K562 (cell line): ENCODE data around the gene MMP24. TPM values are rescaled to one million over a fixed set of nuclear protein-coding genes. Genes with fewer than 3 reads are reported as not detected.
"Not testable (repeated sequence)": the region's sequence is repeated elsewhere in the genome, so short reads cannot be mapped to it uniquely, and the experiment has no call there.

Experiments
- ATAC-seq: fragments of 200-7000 bp; cut with Tn5 transposase; 3 replicates; pipeline ENCODE4 v1.9.1; 2020; ENCODE audit warnings: moderate library complexity
- BruUV-seq: library from RNA; stranded (reverse); fragments of 400-500 nt; replicated peaks from 2 replicates; lab custom pipeline; 2021; lab: Mats Ljungman, UMichigan
- CTCF ChIA-PET: fragments of 300-600 bp; formaldehyde crosslinking; extraction: SDS; loops from one replicate; lab custom pipeline; 2021; ENCODE audit warnings: low intra/inter-chr PET ratio; lab: Yijun Ruan, JAX
- POLR2A ChIA-PET: fragments of 300-600, 350-650 bp; sonication (Branson Sonifier 250); formaldehyde crosslinking; extraction: SDS; loops from one replicate; lab custom pipeline; 2021; ENCODE audit warnings: antibody characterized with exemption, inconsistent platforms; lab: Yijun Ruan, JAX
- DNase-seq, 4 experiments: peaks; one replicate each; pipeline versions ENCODE4 v3.0.0 to v3.0.0-alpha.2; 2011 to 2018; ENCODE audit warnings: low spot score in 3 of 4, mixed read lengths in 3 of 4; ENCODE audit errors: extremely low read depth in 1 of 4
- FAIRE-seq: peaks from 2 replicates; lab custom pipeline; 2011; peaks lifted over from hg19 to GRCh38; lab: Jason Lieb, UNC
- H2AFZ ChIP-seq: 2 replicates; pipeline ENCODE4 v1.6.0; 2011; ENCODE audit warnings: low read depth, low read length, control low read depth, inconsistent platforms
- H3K27ac ChIP-seq: fragments of 200-600 bp; 3 replicates; pipeline ENCODE4 v1.8.0; 2011; ENCODE audit warnings: low read depth, mild to moderate bottlenecking, control low read depth, inconsistent platforms, low read length, moderate library complexity, mixed read lengths; ENCODE audit errors: extremely low read depth
- H3K27me3 ChIP-seq, 2 experiments: fragments of 300-600 bp in 1 of 2; 2 replicates in 1 of 2; 3 replicates in 1 of 2; pipeline versions ENCODE4 v1.6.0 to v1.8.0; 2011; ENCODE audit warnings: inconsistent platforms in 2 of 2, low read length in 2 of 2, mild to moderate bottlenecking in 1 of 2, mixed read lengths in 1 of 2, moderate library complexity in 1 of 2; ENCODE audit not compliant: control insufficient read depth in 2 of 2, insufficient read depth in 2 of 2
- H3K36me3 ChIP-seq: fragments of 300-600 bp; 3 replicates; pipeline ENCODE4 v1.8.0; 2011; ENCODE audit warnings: mild to moderate bottlenecking, low read length, inconsistent platforms; ENCODE audit not compliant: control insufficient read depth, insufficient read depth
- H3K4me1 ChIP-seq, 2 experiments: fragments of 200-600 bp in 1 of 2; replicated peaks in 1 of 2; 2 replicates in 1 of 2; 3 replicates in 1 of 2; pipeline versions ENCODE4 v1.5.1 to v1.8.0; 2011; ENCODE audit warnings: inconsistent platforms in 2 of 2, low read length in 2 of 2, mild to moderate bottlenecking in 1 of 2, mixed read lengths in 1 of 2, moderate library complexity in 1 of 2; ENCODE audit not compliant: control insufficient read depth in 2 of 2, insufficient read depth in 2 of 2
- H3K4me2 ChIP-seq: 2 replicates; pipeline ENCODE4 v1.6.1; 2011; ENCODE audit warnings: low read length, control low read depth, inconsistent platforms, mixed read lengths; ENCODE audit not compliant: insufficient read depth
- H3K4me3 ChIP-seq: fragments of 200-600 bp; sonication (generic), shearing (Covaris generic); 2 replicates; pipeline ENCODE4 v1.5.1; 2016; ENCODE audit warnings: control low read depth, inconsistent platforms
- H3K79me2 ChIP-seq: fragments of 200-600 bp; 3 replicates; pipeline ENCODE4 v1.8.0; 2011; ENCODE audit warnings: low read length, inconsistent platforms; ENCODE audit not compliant: control insufficient read depth, insufficient read depth
- H3K9ac ChIP-seq, 2 experiments: 2 replicates each; pipeline versions ENCODE4 v1.6.0 to v1.6.1; 2011; ENCODE audit warnings: low read depth in 2 of 2, low read length in 2 of 2, control low read depth in 1 of 2, inconsistent platforms in 1 of 2, mild to moderate bottlenecking in 1 of 2, mixed read lengths in 1 of 2; ENCODE audit not compliant: insufficient read depth in 1 of 2
- H3K9me1 ChIP-seq: one replicate; pipeline ENCODE4 v1.6.0; 2011; ENCODE audit warnings: inconsistent platforms, mild to moderate bottlenecking, low read length, moderate library complexity; ENCODE audit not compliant: control insufficient read depth, insufficient read depth
- H3K9me3 ChIP-seq: replicated peaks from 2 replicates; pipeline ENCODE4 v1.5.1; 2011; ENCODE audit warnings: low read depth, low read length, inconsistent platforms; ENCODE audit not compliant: control insufficient read depth, insufficient read depth
- H4K20me1 ChIP-seq: replicated peaks from 2 replicates; pipeline ENCODE4 v1.6.1; 2011; ENCODE audit warnings: low read length, inconsistent platforms, mixed read lengths; ENCODE audit not compliant: control insufficient read depth, insufficient read depth
- E2F3 ChIP-seq: fragments of 250-450 bp; sonication (Bioruptor Pico); IDR thresholded peaks from 2 replicates; pipeline ENCODE4 v1.4.0; 2020; ENCODE audit warnings: mild to moderate bottlenecking
- HNRNPK ChIP-seq: fragments of 200-400 bp; formaldehyde crosslinking; IDR thresholded peaks from one replicate; pipeline ENCODE4 v1.6.1; 2018; ENCODE audit warnings: mild to moderate bottlenecking, low read depth, low read length; ENCODE audit not compliant: poor library complexity, severe bottlenecking
- RBM22 ChIP-seq: fragments of 200-400 bp; formaldehyde crosslinking; IDR thresholded peaks from 2 replicates; pipeline ENCODE4 v1.6.1; 2018; ENCODE audit warnings: low read length, low read depth; ENCODE audit not compliant: poor library complexity, severe bottlenecking
- ZNF384 ChIP-seq: IDR thresholded peaks from 2 replicates; pipeline ENCODE4 v1.6.1; 2012; ENCODE audit warnings: low read depth, low read length, improper control_type of control experiment
- ZZZ3 ChIP-seq: fragments of 450-650 bp; IDR thresholded peaks from 2 replicates; pipeline ENCODE4 v1.6.1; 2016; ENCODE audit warnings: antibody characterized with exemption, mild to moderate bottlenecking, moderate library complexity
- WGBS: fragments of 100-300 bp; shearing (Covaris generic); methylation state at CpG from one replicate; pipeline ENCODE4 v1.1.6; 2016; ENCODE audit warnings: low coverage, mixed read lengths; ENCODE audit not compliant: insufficient coverage; ENCODE audit errors: missing lambda C conversion rate; 5-methylcytosine and 5-hydroxymethylcytosine counted together
- in situ Hi-C: fragments of 300-500 bp; cut with MboI; formaldehyde crosslinking; loops from 4 replicates; pipeline ENCODE4 v1.15.0; 2018; ENCODE audit warnings: inconsistent platforms, mixed read lengths
- intact Hi-C: fragments of 100-400 bp; cut with micrococcal nuclease; formaldehyde crosslinking; loops from 2 replicates; pipeline ENCODE4 v1.14.2; 2022
- polyA plus RNA-seq, 8 experiments: library from polyadenylated mRNA; depleted of rRNA in 4 of 8; stranded (reverse) in 5 of 8; unstranded in 3 of 8; fragments of >200 nt; fragmentation: Nextera tagmentation in 2 of 8; fragmentation: Illumina TruSeq in 1 of 8; extraction: Ambion mirVana in 2 of 8; extraction: Trizol in 1 of 8; gene quantifications; 2 replicates each; pipeline versions ENCODE4 v1.2.1 to v1.2.3, GENCODE V29; 2011 to 2014; ENCODE audit warnings: inconsistent platforms in 1 of 8, missing spikeins in 1 of 8
- total RNA-seq, 7 experiments: library from RNA; depleted of rRNA in 6 of 7; stranded (reverse); fragments of >200 nt in 6 of 7; fragmentation: Illumina TruSeq in 2 of 7; extraction: Trizol in 2 of 7; gene quantifications; 2 replicates each; pipeline versions ENCODE4 v1.2.1 to v1.2.3, GENCODE V29; 2011 to 2021; ENCODE audit warnings: low replicate concordance in 1 of 7
- TF ChIP-seq, protein P1 (sequence below), 2 experiments: fragments of 450-650 bp in 1 of 2; IDR thresholded peaks; 2 replicates each; pipeline ENCODE4 v1.6.1; 2011 to 2017; ENCODE audit warnings: low read depth in 2 of 2, antibody characterized with exemption in 1 of 2, borderline replicate concordance in 1 of 2, low read length in 1 of 2, mild to moderate bottlenecking in 1 of 2, mixed read lengths in 1 of 2; ENCODE audit not compliant: control insufficient read depth in 1 of 2

MMP24 gene
- total and polyA plus RNA-seq, 9 of the 15 experiments (the other 6 are each of a cell fraction or from before 2014, with no cell fraction given) = 0.03 to 0.07 (median 0.03) TPM; not detected in 6

GRCh38 chr20:35187584-35188190 is 38.8 kb upstream of the MMP24 start (continued):
- TF ChIP-seq, protein P1, sequence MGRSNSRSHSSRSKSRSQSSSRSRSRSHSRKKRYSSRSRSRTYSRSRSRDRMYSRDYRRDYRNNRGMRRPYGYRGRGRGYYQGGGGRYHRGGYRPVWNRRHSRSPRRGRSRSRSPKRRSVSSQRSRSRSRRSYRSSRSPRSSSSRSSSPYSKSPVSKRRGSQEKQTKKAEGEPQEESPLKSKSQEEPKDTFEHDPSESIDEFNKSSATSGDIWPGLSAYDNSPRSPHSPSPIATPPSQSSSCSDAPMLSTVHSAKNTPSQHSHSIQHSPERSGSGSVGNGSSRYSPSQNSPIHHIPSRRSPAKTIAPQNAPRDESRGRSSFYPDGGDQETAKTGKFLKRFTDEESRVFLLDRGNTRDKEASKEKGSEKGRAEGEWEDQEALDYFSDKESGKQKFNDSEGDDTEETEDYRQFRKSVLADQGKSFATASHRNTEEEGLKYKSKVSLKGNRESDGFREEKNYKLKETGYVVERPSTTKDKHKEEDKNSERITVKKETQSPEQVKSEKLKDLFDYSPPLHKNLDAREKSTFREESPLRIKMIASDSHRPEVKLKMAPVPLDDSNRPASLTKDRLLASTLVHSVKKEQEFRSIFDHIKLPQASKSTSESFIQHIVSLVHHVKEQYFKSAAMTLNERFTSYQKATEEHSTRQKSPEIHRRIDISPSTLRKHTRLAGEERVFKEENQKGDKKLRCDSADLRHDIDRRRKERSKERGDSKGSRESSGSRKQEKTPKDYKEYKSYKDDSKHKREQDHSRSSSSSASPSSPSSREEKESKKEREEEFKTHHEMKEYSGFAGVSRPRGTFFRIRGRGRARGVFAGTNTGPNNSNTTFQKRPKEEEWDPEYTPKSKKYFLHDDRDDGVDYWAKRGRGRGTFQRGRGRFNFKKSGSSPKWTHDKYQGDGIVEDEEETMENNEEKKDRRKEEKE (IDR thresholded peaks at IDR 0.05; ENCODE audit: borderline replicate concordance in 1 of 2, control insufficient read depth in 1 of 2, low read depth in 2 of 2, low read length in 1 of 2) = no peak
- TF ChIP-seq ZZZ3 = no peak
- no peak for TF ChIP-seq ZNF384
- no peak for TF ChIP-seq RBM22
- no peak for TF ChIP-seq HNRNPK
- no peak for TF ChIP-seq E2F3

DNA sequence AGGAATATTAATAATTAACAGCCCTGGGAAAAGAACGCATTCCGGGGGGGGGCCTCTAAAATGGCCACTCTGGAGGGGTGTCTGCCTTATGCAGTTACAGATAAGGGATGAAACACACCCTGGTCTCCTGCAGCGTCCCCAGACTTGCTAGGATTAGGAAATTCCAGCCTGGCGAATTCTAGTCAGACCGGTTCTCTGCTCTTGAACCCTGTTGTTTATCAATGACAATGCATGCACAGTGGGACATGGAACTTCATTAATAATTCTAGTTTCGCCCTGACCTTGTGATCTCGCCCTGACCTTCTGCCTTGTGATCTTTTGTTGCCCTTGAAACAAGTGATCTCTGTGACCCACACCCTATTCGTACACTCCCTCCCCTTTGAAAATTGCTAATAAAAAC is 37.3 kb upstream of the MMP24 start:
- H3K4me3 ChIP-seq, CTCF ChIA-PET, DNase-seq, H3K27ac ChIP-seq, H2AFZ ChIP-seq, intact Hi-C loops, H3K9ac ChIP-seq, in situ Hi-C loops, FAIRE-seq, H3K27me3 ChIP-seq, H4K20me1 ChIP-seq, ATAC-seq, H3K4me2 ChIP-seq, H3K9me1 ChIP-seq, H3K79me2 ChIP-seq, BruUV-seq, POLR2A ChIA-PET, H3K36me3 ChIP-seq, H3K9me3 ChIP-seq: not testable (repeated sequence)
- H3K4me1 ChIP-seq = peaks cover 22 to 31% of the 10 kb centered on the region in 2 experiments
- WGBS = 40% methylated on average over 8 of the region's 8 CpGs
